Left renal cortex interstitium (tissue), 4 donors: ENCODE data around the gene CBFA2T2. TPM values are rescaled to one million over a fixed set of nuclear protein-coding genes. Genes with fewer than 3 reads are reported as not detected.
"Not testable (repeated sequence)": the region's sequence is repeated elsewhere in the genome, so short reads cannot be mapped to it uniquely, and the experiment has no call there.

ENCODE experiments used
- DNase-seq, 4 donors: peaks; one replicate each; pipeline ENCODE4 v3.0.0-alpha.2; 2013; ENCODE audit warnings: low read depth in 4 of 4, low spot score in 2 of 4, missing footprints in 1 of 4
- polyA plus RNA-seq, 4 donors: library from polyadenylated mRNA; unstranded; fragments of 120-200 nt; gene quantifications; one replicate each; pipeline ENCODE4 v1.2.1, GENCODE V29; 2013; ENCODE audit not compliant: insufficient read length in 4 of 4

The CBFA2T2 gene
- polyA plus RNA-seq, 4 donors: 20.6 to 36.3 (median 28.4) TPM

DNA sequence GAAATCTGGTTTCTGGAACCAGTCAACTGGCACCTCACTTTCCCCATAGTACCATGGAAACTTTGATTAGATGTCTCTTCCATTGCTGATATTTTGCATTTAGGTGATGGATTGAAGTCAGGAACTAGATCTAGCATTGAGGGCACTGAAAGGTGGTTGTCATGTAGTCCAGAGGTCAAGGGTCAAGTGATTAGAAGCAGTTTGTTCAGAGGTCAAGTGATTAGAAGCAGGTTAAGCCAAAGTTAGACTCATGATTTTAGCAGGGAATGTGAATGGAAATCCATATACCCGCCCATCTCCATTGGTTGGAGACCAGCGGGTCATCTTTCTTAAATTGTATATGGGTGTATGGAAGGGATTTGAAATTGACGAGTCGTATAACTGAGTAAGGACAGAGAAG, 51.2 kb downstream of the CBFA2T2 start:
- DNase-seq: no peak

- no peak for DNase-seq
Measured at GRCh38 chr20:33541797-33542196, 51.9 kb downstream of the CBFA2T2 start.

GRCh38 chr20:33545763-33546162, 55.9 kb downstream of the CBFA2T2 start:
- no peak for DNase-seq

- DNase-seq: no peak
Measured at GRCh38 chr20:33549229-33549999, 59.5 kb downstream of the CBFA2T2 start.

GRCh38 chr20:33551778-33552177, 61.9 kb downstream of the CBFA2T2 start:
- DNase-seq: no peak

- no peak for DNase-seq
Measured at GRCh38 chr20:33552519-33552918, 62.6 kb downstream of the CBFA2T2 start.

GRCh38 chr20:33553516-33553915, 63.6 kb downstream of the CBFA2T2 start:
- no peak for DNase-seq

DNA sequence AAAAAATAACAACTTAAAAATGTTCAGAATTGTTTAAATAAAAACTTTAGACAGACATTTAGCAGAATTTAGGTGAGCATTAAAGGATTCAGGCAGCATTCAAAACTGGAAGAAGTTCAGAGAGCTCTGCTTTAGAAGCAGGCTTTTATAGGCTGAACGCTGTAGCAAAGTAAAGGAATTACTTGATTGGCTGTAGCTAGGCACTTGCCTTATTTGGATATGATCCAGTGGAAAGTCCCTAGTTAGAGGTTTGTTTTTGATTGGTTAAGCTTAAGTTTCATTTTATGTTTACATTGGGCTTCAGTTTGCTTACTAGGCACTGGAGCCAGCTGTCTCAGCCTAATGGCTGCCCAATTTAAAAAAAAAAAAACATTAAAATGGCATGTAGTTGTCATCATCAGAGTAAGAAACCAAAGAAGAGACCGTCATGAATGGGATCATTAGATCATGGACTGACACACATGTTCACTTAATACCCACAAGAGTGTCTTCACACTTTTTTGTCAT, 65.1 kb downstream of the CBFA2T2 start:
- peak in 2 of 4 donors; percentile 68 to 75 for DNase-seq

DNA sequence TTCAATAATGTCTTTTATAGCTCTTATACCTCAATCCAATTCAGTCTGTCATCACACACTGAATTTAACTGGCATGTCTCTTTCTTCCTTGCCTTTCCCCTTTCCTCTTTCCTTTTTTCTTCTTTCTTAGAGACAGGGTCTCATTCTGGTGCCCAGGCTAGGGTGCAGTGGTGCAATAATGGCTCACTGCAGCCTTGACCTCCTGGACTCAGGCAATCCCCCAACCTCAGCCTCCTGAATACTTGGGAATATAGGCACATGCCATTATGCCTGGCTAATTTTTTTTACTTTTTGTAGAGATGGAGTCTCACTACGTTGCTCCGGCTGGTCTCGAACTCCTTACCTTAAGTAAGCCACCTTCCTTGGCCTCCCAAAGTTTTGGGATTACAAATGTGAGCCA, 65.9 kb downstream of the CBFA2T2 start:
- no peak for DNase-seq

- no peak for DNase-seq
Measured at GRCh38 chr20:33556246-33556645, 66.3 kb downstream of the CBFA2T2 start.

- DNase-seq: no peak
Measured at GRCh38 chr20:33558348-33559144, 68.7 kb downstream of the CBFA2T2 start.

DNA sequence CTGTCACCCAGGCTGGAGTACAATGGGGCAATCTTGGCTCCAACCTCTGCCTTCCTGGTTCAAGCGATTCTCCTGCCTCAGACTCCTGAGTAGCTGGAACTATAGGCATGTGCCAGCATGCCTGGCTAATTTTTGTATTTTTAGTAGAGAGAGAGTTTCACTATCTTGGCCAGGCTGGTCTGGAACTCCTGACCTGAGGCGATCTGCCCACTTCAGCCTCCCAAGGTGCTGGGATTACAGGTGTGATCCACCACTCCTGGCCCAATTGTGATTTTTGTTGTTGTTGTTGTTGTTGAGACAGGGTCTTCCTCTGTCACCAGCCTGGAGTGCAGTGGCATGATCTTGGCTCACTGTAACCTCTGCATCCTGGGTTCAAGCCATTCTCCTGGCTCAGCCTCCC, 69.3 kb downstream of the CBFA2T2 start:
- DNase-seq: no peak

- DNase-seq: no peak
Measured at GRCh38 chr20:33560026-33560425, 70.1 kb downstream of the CBFA2T2 start.

GRCh38 chr20:33561053-33561452, 71.2 kb downstream of the CBFA2T2 start:
- not testable (repeated sequence) for DNase-seq

GRCh38 chr20:33561692-33562601, 72.1 kb downstream of the CBFA2T2 start:
- peak in 2 of 4 donors; percentile 32 to 44 for DNase-seq

DNA sequence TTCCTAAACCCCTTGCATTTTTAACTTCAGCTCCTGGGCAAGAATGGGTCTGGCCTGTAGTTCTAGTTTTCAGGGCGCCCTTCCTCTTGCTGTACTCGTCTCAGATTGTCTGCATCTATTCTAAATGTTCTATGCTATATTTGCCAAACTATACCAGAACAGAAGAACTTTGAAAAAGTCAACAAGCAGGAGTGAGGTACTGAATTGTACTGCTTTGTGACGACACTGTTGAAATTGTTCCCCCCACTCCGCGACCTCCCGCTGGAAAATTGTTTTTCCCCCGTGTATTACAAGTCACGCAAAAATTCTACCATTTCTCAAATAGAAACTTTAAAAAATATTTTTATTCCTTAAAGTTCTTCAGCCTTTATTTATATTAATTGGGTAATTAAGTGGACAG, 73.9 kb downstream of the CBFA2T2 start:
- no peak for DNase-seq

GRCh38 chr20:33566781-33567603, 77.1 kb downstream of the CBFA2T2 start:
- no peak for DNase-seq

DNA sequence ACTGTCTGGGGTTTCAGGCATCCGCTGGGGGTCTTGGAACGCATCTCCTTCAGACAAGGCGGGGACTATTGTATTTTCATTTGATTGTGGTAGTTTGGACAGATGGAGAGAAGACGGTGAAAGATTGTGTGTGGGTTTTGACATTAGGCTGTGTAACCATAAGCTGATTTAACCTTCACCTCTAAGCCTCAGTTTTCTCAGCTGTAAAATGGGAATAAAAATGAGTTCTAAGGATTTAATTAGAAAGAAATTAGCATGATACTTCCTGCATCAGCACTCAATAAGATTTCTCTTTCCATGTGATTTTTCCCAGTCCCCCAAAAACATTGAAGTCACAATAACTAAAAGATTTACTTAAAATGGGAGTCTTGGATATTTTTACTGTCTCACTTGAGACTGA, 78.1 kb downstream of the CBFA2T2 start:
- no peak for DNase-seq

GRCh38 chr20:33568378-33568777, 78.5 kb downstream of the CBFA2T2 start:
- no peak for DNase-seq
